Activated CD4-positive, CD25-positive, alpha-beta regulatory T cell (primary cell): ENCODE results near the gene TMLHE.
A peak's percentile ranks its signal among the peaks of the same experiment; 100 is the strongest.
"Not testable (repeated sequence)": the region's sequence is repeated elsewhere in the genome, so short reads cannot be mapped to it uniquely, and the experiment has no call there.

Source experiments
- DNase-seq, 4 experiments: peaks; one replicate each; lab custom pipeline; 2025; lab: John Stamatoyannopoulos, UW

Gene TMLHE, protein sequence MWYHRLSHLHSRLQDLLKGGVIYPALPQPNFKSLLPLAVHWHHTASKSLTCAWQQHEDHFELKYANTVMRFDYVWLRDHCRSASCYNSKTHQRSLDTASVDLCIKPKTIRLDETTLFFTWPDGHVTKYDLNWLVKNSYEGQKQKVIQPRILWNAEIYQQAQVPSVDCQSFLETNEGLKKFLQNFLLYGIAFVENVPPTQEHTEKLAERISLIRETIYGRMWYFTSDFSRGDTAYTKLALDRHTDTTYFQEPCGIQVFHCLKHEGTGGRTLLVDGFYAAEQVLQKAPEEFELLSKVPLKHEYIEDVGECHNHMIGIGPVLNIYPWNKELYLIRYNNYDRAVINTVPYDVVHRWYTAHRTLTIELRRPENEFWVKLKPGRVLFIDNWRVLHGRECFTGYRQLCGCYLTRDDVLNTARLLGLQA

DNA sequence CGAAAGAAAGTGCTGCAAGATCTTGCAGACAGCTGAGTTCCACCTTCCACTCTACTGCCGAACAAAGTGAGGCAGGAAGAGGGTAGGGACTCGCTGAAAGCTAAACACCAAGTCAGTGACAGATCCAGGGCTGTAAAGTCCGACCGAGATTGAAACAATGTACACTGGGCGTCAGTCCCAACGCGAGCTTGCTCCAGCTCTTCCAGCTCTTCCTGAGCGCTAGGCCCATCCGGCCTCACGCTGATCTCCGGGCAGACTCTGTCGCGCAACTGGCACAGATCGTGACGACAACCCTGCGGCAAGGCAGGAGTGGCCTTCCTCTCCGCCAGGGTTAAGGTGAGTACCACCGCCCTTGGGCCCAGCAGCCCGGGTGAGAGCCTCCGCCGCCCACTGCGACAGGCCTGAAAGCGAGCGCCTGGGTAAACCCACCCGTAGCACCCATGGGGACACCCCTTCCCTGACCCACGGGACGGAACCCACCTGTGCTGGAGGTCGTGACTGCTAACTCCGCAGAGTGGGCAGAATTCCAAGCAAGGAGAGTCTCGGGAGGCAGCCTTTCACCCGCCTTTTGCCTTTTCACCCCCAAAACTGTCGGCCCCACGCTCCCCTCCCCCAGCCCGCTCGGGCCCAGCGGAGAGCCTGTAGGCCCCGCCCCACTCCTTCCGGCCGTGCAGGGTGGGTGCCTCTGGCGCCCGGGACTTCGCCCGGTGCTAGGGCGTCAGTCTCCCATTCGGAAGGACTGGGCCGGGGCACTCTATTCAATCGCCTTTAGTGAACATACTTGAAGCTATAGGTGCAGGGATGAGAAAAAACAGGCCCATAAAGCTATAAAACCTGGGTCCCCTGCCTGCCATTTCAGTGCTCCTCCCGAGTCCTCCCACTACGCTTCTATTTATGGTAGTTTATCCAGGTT lies at the start of gene TMLHE, which contains the start of gene SPRY3:
Gene TMLHE (minus strand): TSS at position 641 of the 913 bp plus-strand sequence. CDS start 67,676 bp downstream, outside the sequence.
Gene SPRY3 (plus strand): TSS at position 275 of the 913 bp plus-strand sequence.
- peak; percentile 12 to 26 (median 20) for DNase-seq

DNA sequence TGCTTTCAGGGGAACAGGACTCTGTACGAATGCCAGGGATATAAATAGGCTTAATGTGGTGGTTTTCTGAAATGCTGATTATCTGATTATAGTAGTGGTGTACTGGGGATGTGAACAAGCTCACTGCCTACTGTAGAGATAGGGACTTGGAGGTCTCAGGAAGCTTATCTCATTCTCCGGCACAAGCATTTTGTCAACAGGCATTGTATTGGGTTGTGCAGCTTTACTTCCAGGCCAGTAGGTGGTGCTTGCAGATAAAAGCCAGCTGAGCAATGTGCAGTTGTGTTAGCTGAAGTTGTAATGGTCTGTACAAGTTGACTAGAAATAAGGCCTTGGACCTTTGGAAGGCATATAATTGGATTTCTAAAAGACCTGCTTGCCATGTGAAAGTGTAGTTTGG lies 49.5 kb upstream of the TMLHE start:
- DNase-seq = no peak

DNA sequence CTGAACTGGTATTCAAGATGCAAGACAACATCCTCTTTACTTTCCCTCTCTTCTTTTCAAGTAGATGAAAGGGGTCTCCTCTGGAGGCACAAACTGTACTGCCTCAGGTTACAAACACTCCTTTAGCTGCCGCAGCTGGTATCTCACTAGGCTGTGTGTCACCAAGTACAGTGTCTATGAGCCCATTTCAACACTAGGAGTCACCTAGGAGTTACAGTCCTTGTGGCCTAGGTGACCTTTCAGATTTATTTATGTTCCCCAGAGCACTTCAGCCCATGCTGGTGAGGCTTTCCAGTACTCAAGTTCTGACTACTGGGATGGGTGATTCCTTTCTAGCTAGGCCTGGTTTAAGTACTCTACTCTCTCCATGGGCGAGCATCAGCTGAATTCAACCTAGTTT lies 32.4 kb upstream of the TMLHE start:
- DNase-seq = no peak

DNA sequence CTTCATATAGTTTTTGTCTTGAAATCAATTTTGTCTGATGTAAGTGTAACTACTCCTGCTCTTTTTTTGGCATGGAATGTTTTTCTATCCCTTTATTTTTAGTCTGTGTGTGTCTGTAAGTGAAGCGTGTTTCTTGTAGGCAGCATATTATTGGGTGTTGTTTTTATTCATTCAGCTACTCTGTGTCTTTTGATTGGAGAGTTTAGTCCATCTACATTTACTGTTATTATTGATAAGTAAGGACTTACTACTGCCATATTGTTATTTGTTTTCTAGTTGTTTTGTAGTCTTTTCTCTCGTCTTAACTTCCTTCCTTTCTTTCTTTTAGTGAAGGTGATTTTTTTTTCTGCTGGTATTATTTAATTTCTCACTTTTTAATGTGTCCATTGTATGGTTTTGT lies 30.5 kb upstream of the TMLHE start:
- no peak for DNase-seq

DNA sequence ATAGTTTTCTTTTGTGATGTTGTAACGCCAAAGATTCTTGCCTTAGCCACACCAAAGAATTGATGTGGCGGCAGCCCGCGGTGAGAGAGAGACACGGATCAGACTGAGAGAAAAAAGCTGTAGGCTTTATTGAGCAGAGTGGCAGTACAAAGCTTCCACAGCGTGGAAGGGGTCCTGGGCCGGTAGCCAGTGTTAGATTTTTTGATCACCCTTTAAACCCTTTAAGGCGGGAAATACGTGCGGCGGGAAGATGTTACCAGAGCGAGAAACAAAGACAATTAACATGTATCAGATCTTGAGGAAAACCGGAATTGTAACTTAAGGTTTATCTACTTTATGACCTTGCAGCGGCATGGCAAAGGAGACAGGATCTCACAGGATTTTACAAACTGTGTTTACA lies 28.6 kb upstream of the TMLHE start:
- DNase-seq = not testable (repeated sequence)

DNA sequence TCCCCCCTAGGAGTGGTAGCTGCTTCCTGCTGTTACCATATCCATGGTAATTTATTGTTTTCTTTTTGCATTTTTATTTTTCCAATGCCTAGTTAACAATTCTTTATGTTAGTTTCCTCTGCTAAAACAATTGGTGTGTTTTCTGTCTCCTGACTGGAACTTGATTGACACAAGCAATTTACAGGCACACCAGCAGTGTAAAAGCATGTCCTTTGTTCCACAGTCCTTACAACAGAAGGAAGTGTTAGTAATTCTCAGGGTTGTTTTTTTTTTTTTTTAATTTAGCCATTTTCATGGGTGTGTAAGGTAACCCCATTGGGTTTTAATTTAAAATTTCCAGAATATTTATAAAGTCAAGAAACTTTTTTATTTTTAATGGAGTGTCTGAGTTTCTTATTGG lies 25.0 kb upstream of the TMLHE start:
- no peak for DNase-seq

DNA sequence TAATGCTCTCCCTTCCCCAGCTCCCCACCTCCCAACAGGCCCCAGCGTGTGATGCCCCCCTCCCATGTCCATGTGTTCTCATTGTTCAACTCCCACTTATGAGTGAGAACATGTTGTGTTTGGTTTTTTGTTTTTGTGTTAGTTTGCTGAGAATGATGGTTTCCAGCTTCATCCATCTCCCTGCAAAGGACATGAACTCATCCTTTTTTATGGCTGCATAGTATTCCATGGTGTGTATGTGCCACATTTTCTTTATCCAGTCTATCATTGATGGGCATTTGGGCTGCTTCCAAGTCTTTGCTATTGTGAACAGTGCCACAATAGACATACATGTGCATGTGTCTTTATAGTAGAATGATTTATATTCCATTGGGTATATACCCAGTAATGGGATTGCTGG lies 22.3 kb upstream of the TMLHE start:
- not testable (repeated sequence) for DNase-seq

DNA sequence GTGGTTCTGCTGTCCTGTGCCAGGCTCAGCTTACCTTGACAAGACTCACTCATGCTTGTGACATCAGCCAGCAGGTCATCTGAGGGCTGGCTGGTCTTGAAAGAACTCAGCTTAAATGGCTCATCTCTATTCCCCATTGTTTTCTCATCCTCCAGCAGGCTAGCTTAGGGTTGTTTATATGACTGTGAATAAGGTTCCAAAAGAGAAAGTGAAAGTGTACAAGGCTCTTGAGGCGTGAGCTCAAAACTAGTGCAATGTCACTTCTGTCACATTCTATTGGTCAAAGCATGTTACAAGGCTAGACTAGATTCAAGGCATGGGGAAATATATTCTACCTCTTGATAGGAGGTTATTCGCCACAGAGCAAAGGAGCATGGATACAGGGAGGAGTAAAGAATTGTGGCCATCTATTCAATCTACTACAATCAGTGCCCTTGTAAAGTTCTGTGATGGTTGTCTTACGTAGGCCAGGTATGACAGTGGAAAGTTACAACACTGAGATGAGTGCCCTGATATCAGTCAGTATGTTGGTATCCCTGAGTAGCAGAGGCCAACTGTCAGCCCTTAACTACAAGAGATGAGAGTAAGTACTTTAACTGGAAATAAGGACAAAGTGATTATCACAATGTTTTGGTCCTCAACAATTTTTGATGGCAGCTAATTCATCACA lies 19.8 kb upstream of the TMLHE start:
- DNase-seq = no peak

DNA sequence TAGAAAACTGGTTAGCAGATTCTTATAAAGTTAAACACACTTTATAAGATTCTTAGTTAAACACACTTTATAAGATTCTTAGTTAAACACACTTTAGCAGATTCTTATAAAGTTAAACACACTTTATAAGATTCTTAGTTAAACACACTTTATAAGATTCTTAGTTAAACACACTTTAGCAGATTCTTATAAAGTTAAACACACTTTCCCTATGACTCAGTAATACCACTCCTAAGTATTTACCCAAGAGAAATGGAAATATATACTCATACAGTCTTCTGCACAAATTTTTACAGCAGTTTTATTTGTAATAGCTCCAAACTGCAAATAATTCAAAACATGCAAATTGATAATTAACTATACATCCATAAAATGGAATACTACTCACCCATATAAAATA lies 7.4 kb upstream of the TMLHE start:
- not testable (repeated sequence) for DNase-seq

DNA sequence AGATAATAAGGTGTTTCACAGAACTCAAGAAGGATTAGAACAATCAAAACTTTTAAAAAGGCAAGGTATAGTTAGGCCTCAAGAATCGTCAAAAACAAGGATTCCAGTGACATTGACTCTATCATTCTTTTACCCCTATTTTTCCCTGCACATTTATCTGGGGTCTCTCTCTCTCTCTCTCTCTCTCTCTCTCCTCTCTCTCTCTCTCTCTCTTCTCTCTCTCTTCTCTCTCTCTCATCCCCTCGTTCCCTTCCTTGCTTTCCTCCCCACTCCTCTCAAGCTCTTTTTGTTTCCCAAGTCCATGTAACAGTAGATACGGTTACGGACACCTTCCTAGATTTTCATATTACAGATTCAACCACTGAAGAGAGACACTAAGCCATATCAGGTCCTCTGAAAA lies 3.2 kb upstream of the TMLHE start:
- no peak for DNase-seq

DNA sequence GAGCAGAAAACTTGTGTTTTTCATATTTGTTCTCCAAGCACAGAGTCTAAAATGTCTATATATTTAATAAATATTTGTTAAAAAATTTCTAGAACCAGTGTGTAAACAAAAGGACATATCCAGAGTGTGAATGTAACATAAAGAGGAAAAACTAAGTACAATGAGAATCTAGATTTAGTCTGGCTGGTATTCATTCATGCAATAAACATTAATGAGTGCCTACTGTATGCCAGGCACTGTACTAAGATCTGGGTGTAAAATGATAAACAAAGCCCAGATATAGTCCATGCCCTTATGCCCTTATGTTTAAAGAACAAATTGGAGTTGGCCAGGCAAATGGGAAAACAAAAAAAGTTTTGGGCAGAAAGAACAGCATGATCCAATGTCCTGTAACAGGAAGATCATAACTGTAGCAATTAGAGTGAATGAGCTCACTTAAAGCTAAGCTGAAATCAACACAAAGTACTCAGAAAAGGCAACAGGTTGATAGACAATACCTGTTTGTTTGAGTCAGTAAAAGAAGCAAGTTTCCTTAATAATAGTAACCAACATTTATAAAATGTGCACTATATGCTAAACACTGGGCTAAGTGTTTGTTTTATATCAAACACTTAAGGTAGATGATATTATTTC lies 1.3 kb upstream of the TMLHE start:
- no peak for DNase-seq

DNA sequence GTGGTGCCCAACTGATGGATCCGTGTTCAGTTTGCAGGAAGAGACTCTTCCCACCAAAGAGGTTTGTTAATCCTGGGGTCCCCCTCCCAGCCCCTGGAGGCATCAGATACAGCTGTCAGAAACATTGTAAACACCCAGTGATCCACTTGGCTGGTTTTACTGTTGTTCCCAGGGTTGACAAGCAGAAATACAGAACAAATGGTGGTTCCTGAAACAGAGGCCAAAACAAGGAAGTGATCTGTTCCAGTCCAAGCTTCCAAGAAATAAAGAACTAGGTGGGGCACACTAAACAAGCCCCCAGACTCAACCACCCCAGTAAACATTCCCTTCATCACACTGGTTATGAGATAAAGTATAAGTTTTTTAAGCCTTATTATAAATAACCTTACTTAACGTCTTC lies 1.4 kb downstream of the TMLHE start:
- no peak for DNase-seq

DNA sequence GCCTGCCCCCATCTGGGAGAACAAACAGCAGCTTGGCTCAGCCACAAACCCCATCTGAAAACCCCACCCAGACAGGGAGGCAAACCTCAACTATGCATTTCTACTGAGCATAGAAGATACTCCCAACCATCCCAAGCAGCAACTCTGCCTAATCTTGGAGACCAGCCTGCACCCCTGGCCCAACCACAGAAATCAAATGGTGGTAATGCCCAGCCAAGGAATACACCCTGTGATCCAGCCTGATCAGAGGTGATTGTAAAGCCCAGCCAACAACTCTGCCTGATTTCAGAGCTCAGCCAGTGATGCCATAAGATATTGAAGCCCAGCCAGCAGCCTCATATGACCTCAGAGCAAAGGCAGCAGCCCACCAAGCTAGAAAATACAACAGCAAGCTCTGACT lies 19.8 kb downstream of the TMLHE start:
- DNase-seq = no peak

DNA sequence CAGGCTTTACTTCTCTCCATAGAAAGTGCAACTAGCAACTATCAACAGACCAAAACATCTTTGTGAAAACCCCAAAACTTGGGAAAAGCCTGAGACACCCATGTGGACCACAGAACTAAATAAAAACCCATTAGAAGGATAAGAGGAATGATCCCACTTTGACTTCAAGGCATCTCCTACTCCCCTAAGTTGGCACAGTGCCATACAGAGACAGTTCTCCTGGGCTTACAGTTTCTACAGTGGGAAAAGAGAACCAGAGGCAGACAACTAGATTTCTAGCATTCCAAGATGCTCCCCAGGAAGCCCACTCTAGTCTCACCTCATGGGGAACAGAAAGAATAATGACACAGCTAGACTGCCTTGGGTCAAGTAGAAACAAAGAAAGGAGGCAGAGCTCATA lies 20.4 kb downstream of the TMLHE start:
- no peak for DNase-seq

DNA sequence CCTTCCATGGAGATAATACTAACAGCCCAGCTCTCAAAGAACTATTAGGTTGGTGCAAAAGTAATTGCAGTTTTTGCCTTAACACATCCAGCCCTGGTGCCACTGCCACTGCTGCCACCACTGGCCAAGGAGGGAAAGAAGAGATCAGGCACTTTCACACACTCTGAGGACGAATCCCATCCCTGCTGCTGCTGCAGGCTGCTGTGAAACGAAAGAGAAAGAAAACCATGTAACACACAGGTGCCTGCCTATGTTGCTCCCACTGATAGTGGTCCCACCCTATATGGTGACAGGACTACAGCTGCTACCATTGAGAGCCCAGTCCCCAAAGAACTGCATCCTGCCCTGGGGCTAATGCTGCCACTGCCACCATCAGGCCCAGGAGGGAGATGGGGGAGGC lies 35.1 kb downstream of the TMLHE start:
- no peak for DNase-seq

DNA sequence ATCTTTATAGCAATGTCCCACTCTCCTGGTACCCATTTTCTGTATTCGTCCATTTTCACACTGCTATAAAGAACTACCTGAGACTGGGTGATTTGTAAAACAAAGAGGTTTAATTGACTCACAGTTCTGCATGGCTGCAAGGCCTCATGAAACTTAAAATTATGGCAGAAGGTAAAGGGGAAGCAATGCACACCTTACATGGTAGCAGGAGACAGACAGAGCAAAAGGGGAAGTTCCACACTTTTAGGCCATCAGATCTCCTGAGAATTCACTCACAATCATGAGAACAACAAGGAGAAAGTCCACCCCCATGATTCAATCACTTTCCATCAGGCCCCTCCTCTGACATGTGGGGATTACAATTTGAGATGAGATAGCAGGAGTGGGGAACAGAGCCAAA lies 49.7 kb downstream of the TMLHE start:
- DNase-seq = no peak

DNA sequence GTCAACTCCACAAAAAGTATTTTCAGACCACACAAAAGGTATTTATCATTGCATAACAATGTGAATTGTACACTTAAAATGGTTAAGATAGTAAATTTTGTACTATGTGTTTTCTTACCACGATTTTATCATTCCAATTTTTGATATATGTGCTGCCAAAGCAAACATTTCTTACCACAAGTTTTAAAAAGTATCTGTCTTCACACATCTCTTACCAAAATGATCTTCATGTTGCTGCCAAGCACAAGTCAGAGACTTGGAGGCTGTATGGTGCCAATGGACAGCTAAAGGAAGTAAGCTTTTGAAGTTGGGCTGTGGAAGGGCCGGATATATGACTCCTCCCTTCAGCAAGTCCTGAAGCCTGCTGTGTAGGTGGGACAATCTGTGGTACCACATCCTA lies 67.9 kb downstream of the TMLHE start:
- DNase-seq = no peak

DNA sequence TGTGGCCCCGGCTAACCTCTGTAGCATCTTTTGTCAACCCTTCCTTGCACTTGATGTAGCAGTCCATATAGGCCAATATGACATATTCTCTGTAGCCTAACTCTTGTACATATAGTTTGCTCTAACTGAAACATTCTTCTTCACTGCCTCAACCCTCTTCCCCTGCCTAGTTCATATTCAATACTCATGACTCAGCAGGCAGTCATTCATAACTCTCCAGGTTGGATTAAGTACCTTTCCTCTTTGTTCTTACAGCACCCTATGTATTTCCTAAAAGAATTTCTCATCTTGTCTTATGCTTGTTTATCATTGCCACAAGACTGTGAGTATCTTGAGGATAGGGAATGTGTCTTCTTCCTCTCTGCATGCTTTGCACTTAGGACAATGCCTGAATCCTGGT lies 76.9 kb downstream of the TMLHE start:
- no peak for DNase-seq

DNA sequence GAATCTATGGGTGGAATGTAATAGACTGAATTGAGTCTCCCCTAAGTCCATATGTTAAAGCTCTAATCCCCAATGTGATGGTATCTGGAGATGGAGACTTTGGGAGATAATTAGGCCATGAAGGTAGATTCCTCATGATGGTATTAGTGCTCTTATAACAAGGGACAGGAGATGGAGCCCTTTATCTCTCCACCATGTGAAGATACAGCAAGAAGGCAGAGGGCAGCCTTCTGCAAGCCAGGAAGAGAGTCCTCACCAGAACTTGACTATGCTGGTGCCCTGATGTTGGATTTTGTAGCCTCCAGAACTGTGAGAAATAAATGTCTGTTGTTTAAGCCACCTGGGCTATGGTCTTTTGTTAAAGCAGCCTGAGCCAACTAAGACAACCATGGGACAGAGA lies 78.0 kb downstream of the TMLHE start:
- DNase-seq = no peak

DNA sequence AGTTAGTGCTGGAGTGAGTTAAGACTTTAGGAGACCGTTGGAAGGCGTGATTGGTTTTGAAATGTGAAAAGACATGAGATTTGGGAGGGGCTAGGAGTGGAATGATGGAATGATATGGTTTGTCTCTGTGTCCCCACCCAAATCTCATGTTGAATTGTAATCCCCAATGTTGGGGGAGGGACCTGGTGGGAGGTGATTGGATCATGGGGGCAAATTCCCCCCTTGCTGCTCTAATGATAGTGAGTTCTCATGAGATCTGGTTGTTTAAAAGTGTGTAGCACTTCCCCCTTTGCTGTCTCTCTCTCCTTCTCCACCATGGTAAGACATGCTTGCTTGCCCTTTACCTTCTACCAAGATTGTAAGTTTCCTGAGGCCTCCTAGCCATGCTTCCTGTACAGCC lies 85.7 kb downstream of the TMLHE start:
- DNase-seq = not testable (repeated sequence)

DNA sequence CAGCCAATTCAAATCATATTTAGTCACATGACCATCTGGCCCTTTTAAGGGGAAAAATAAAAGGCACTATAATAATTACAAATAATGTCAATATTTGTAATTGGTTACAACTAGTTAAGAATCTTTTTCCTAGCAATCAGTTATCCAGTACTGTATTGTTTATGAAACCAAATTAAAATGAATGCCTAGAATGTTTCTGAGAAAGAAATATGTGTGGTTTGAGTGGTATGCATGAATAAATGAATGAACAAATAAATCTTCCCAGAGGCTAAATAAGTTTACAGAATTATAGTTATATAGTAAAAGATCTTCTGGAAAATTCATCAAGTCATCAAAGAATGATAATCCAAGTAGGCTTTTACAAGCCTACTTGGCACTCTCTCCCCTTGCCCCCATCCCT lies 98.5 kb downstream of the TMLHE start:
- DNase-seq = no peak

DNA sequence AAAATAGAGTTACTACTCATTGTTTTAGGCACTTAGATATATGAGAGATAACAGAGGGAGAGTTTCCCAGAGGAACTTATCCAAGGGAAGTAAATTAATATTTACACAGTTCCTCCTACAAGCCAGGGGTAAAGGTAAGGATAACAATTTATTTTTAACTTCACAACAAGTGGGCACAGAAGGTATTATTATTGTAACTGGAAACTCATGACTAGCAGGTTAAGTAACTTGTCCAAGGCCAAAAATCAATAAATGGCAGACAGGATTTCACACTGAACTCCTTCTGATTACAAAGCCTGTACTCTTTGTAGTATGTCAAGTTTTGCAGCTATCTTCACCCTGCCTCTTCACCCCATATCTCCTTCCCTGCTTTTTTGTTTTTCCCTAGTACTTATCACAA lies 107.5 kb downstream of the TMLHE start:
- no peak for DNase-seq
